Measurements from ENCODE around the gene LIPC. TPM values are rescaled to one million over a fixed set of nuclear protein-coding genes. Genes with fewer than 3 reads are reported as not detected.

LIPC gene
- total and polyA plus RNA-seq, 2 experiments from 2014 or later, result not detected

DNA sequence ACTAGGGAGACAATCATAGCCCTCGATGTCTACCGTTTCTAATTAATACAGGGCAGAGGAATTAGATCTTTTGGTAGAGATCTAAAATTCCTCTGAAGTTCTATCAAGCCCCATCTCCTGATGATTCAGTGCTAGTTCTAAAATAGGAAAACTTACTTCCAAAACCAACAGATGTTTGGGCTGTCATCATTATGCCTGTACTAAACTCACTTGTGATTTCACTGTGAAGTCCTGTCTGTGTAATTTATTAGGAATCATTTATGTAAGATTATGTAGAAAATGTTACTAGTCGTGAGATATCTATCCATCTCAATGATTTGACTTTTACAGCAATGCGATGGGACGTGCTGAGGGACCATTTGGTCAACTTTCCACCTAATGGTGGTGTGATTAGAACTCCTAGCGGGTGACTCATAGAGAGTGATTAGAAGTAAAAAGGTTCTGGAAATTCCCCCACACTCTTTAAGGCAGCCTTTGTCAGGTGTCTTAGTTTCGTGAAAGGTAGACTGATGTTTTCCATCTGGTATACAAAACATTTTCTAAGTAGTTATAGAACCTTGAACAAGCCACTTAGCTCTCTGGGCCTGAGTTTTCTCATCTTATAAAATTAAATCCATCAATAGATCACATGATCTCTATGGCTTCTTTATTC lies 34.2 kb downstream of the LIPC start:
- H3K4me3 Mint-ChIP-seq, result no peak overlapping the region
- no peak overlapping the region for H3K27ac ChIP-seq (ENCODE audit: low read depth)
- no peak overlapping the region for H3K4me2 ChIP-seq
- no peaks in the 10 kb centered on the region for H3K36me3 Mint-ChIP-seq (ENCODE audit: low read depth)
- no peaks in the 10 kb centered on the region for H3K9me3 Mint-ChIP-seq
- H3K27me3 ChIP-seq (ENCODE audit: insufficient read depth), result no peaks in the 10 kb centered on the region
- no peaks in the 10 kb centered on the region for H4K20me1 ChIP-seq (replicated peaks; ENCODE audit: insufficient read depth)
- peaks cover 6% of the 10 kb centered on the region; the same call in 1 of the 2 replicates for H3K9me2 ChIP-seq (ENCODE audit: insufficient read depth)
- ATAC-seq (no peak), DNase-seq (ENCODE audit: low spot score) (no peak)
- H3K27ac Mint-ChIP-seq, result no peak overlapping the region
- H3F3A ChIP-seq (replicated peaks; ENCODE audit: low read depth), result no peaks in the 10 kb centered on the region
- no peaks in the 10 kb centered on the region for H3K79me2 ChIP-seq (replicated peaks; ENCODE audit: insufficient read depth)
- H3K4me3 ChIP-seq, result no peak overlapping the region
- H2AFZ ChIP-seq, result no peak overlapping the region
- peaks cover 9% of the 10 kb centered on the region for H3K27me3 Mint-ChIP-seq (ENCODE audit: insufficient read depth, low read depth, poor library complexity)
- H3K4me1 Mint-ChIP-seq, result peaks cover 13% of the 10 kb centered on the region
- H3K4me1 ChIP-seq (ENCODE audit: insufficient read depth), result peaks cover 4% of the 10 kb centered on the region; the same call in 1 of the 2 replicates
- no peak for TF ChIP-seq ZNF331 (CRISPR knock-in tag; IDR thresholded peaks at IDR 0.05; ENCODE audit: low read depth)
- TF ChIP-seq ZNF114 (CRISPR knock-in tag; IDR thresholded peaks at IDR 0.05), result no peak
- TF ChIP-seq, protein P1, sequence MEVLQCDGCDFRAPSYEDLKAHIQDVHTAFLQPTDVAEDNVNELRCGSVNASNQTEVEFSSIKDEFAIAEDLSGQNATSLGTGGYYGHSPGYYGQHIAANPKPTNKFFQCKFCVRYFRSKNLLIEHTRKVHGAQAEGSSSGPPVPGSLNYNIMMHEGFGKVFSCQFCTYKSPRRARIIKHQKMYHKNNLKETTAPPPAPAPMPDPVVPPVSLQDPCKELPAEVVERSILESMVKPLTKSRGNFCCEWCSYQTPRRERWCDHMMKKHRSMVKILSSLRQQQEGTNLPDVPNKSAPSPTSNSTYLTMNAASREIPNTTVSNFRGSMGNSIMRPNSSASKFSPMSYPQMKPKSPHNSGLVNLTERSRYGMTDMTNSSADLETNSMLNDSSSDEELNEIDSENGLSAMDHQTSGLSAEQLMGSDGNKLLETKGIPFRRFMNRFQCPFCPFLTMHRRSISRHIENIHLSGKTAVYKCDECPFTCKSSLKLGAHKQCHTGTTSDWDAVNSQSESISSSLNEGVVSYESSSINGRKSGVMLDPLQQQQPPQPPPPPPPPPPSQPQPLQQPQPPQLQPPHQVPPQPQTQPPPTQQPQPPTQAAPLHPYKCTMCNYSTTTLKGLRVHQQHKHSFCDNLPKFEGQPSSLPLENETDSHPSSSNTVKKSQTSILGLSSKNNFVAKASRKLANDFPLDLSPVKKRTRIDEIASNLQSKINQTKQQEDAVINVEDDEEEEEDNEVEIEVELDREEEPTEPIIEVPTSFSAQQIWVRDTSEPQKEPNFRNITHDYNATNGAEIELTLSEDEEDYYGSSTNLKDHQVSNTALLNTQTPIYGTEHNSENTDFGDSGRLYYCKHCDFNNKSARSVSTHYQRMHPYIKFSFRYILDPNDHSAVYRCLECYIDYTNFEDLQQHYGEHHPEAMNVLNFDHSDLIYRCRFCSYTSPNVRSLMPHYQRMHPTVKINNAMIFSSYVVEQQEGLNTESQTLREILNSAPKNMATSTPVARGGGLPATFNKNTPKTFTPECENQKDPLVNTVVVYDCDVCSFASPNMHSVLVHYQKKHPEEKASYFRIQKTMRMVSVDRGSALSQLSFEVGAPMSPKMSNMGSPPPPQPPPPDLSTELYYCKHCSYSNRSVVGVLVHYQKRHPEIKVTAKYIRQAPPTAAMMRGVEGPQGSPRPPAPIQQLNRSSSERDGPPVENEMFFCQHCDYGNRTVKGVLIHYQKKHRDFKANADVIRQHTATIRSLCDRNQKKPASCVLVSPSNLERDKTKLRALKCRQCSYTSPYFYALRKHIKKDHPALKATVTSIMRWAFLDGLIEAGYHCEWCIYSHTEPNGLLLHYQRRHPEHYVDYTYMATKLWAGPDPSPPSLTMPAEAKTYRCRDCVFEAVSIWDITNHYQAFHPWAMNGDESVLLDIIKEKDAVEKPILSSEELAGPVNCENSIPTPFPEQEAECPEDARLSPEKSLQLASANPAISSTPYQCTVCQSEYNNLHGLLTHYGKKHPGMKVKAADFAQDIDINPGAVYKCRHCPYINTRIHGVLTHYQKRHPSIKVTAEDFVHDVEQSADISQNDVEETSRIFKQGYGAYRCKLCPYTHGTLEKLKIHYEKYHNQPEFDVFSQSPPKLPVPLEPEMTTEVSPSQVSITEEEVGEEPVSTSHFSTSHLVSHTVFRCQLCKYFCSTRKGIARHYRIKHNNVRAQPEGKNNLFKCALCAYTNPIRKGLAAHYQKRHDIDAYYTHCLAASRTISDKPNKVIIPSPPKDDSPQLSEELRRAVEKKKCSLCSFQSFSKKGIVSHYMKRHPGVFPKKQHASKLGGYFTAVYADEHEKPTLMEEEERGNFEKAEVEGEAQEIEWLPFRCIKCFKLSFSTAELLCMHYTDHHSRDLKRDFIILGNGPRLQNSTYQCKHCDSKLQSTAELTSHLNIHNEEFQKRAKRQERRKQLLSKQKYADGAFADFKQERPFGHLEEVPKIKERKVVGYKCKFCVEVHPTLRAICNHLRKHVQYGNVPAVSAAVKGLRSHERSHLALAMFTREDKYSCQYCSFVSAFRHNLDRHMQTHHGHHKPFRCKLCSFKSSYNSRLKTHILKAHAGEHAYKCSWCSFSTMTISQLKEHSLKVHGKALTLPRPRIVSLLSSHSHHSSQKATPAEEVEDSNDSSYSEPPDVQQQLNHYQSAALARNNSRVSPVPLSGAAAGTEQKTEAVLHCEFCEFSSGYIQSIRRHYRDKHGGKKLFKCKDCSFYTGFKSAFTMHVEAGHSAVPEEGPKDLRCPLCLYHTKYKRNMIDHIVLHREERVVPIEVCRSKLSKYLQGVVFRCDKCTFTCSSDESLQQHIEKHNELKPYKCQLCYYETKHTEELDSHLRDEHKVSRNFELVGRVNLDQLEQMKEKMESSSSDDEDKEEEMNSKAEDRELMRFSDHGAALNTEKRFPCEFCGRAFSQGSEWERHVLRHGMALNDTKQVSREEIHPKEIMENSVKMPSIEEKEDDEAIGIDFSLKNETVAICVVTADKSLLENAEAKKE (CRISPR knock-in tag; IDR thresholded peaks at IDR 0.05), result no peak
- TF ChIP-seq JUNB (IDR thresholded peaks at IDR 0.05; ENCODE audit: unreplicated experiment), result no peak
- no peak for TF ChIP-seq CTCF (conservative IDR thresholded peaks at IDR 0.05; ENCODE audit: low read depth in 2 of 2)
- TF ChIP-seq CREB1 (CRISPR knock-in tag; IDR thresholded peaks at IDR 0.05; ENCODE audit: low read depth), result no peak
- TF ChIP-seq EZH2 (IDR thresholded peaks at IDR 0.05; ENCODE audit: low read depth, unreplicated experiment), result no peak
- TF ChIP-seq ETS1 (IDR thresholded peaks at IDR 0.05), result no peak
- no peak for TF ChIP-seq POLR2AphosphoS5 (IDR thresholded peaks at IDR 0.05; ENCODE audit: low read depth)
- no peak for TF ChIP-seq STAT1 (IDR thresholded peaks at IDR 0.05; ENCODE audit: unreplicated experiment)
- TF ChIP-seq, protein P2, sequence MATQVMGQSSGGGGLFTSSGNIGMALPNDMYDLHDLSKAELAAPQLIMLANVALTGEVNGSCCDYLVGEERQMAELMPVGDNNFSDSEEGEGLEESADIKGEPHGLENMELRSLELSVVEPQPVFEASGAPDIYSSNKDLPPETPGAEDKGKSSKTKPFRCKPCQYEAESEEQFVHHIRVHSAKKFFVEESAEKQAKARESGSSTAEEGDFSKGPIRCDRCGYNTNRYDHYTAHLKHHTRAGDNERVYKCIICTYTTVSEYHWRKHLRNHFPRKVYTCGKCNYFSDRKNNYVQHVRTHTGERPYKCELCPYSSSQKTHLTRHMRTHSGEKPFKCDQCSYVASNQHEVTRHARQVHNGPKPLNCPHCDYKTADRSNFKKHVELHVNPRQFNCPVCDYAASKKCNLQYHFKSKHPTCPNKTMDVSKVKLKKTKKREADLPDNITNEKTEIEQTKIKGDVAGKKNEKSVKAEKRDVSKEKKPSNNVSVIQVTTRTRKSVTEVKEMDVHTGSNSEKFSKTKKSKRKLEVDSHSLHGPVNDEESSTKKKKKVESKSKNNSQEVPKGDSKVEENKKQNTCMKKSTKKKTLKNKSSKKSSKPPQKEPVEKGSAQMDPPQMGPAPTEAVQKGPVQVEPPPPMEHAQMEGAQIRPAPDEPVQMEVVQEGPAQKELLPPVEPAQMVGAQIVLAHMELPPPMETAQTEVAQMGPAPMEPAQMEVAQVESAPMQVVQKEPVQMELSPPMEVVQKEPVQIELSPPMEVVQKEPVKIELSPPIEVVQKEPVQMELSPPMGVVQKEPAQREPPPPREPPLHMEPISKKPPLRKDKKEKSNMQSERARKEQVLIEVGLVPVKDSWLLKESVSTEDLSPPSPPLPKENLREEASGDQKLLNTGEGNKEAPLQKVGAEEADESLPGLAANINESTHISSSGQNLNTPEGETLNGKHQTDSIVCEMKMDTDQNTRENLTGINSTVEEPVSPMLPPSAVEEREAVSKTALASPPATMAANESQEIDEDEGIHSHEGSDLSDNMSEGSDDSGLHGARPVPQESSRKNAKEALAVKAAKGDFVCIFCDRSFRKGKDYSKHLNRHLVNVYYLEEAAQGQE (IDR thresholded peaks at IDR 0.05; ENCODE audit: unreplicated experiment), result no peak
- TF ChIP-seq NANOG (IDR thresholded peaks at IDR 0.05; ENCODE audit: borderline replicate concordance), result no peak
- TF ChIP-seq EZH2phosphoT487 (IDR thresholded peaks at IDR 0.05; ENCODE audit: unreplicated experiment), result no peak
- no peaks in the 10 kb centered on the region for H3K36me3 ChIP-seq (ENCODE audit: insufficient read depth)
